Measurements from ENCODE around the gene PDHX.

- TF ChIP-seq ZNF592 (IDR thresholded peaks at IDR 0.05): no peak
- no peak for TF ChIP-seq KDM1A (IDR thresholded peaks at IDR 0.05; ENCODE audit: borderline replicate concordance)
Measured at GRCh38 chr11:34976496-34977088, 60.2 kb downstream of the PDHX start.

All from GM12878 (cell line).